ENCODE measurements around the gene GXYLT2. TPM values are rescaled to one million over a fixed set of nuclear protein-coding genes. Genes with fewer than 3 reads are reported as not detected.

The GXYLT2 gene
- total RNA-seq, 1 experiment from 2014 or later: 6.1 TPM

GRCh38 chr3:72960812-72961518 lies 73.1 kb downstream of the GXYLT2 start:
- ATAC-seq: no peak
- intact Hi-C loops (cut with micrococcal nuclease; ENCODE audit: unreplicated experiment): no loop called here

GRCh38 chr3:72961752-72962151 lies 73.9 kb downstream of the GXYLT2 start:
- ATAC-seq: no peak
- H3K4me3 ChIP-seq (ENCODE audit: low read depth in 2 of 2, low read length in 2 of 2): no peak overlapping the region
- intact Hi-C loops (cut with micrococcal nuclease; ENCODE audit: unreplicated experiment): no loop called here
- H3K27ac ChIP-seq (ENCODE audit: low read length): no peak overlapping the region
- H3K36me3 ChIP-seq (ENCODE audit: control insufficient read depth, insufficient read depth, low read length): no peaks in the 10 kb centered on the region
- H3K9me3 ChIP-seq (ENCODE audit: control insufficient read depth, insufficient read depth, low read depth, low read length): no peaks in the 10 kb centered on the region
- no peaks in the 10 kb centered on the region for H3K27me3 ChIP-seq (ENCODE audit: control insufficient read depth, insufficient read depth, low read length)
- no peak for DNase-seq (ENCODE audit: low read depth, low spot score)
- CTCF ChIA-PET: interaction anchor here (0.6 kb wide), 1 partner anchor 70 kb away, joined by 4 read pairs; no protein-coding TSS in a partner anchor
- POLR2A ChIA-PET: no interaction called here
- TF ChIP-seq, protein P1, sequence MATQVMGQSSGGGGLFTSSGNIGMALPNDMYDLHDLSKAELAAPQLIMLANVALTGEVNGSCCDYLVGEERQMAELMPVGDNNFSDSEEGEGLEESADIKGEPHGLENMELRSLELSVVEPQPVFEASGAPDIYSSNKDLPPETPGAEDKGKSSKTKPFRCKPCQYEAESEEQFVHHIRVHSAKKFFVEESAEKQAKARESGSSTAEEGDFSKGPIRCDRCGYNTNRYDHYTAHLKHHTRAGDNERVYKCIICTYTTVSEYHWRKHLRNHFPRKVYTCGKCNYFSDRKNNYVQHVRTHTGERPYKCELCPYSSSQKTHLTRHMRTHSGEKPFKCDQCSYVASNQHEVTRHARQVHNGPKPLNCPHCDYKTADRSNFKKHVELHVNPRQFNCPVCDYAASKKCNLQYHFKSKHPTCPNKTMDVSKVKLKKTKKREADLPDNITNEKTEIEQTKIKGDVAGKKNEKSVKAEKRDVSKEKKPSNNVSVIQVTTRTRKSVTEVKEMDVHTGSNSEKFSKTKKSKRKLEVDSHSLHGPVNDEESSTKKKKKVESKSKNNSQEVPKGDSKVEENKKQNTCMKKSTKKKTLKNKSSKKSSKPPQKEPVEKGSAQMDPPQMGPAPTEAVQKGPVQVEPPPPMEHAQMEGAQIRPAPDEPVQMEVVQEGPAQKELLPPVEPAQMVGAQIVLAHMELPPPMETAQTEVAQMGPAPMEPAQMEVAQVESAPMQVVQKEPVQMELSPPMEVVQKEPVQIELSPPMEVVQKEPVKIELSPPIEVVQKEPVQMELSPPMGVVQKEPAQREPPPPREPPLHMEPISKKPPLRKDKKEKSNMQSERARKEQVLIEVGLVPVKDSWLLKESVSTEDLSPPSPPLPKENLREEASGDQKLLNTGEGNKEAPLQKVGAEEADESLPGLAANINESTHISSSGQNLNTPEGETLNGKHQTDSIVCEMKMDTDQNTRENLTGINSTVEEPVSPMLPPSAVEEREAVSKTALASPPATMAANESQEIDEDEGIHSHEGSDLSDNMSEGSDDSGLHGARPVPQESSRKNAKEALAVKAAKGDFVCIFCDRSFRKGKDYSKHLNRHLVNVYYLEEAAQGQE (IDR thresholded peaks at IDR 0.05; ENCODE audit: insufficient read depth in 1 of 2, low read depth in 2 of 2, low read length in 1 of 2): no peak
- TF ChIP-seq POLR2AphosphoS5 (IDR thresholded peaks at IDR 0.05; ENCODE audit: low read depth, low read length) (no peak), TCF7L2 (IDR thresholded peaks at IDR 0.05; ENCODE audit: low read depth, low read length) (no peak), SIN3A (IDR thresholded peaks at IDR 0.05; ENCODE audit: borderline replicate concordance, insufficient read depth, low read depth, low read length) (no peak), CTCF (IDR thresholded peaks at IDR 0.05) (no peak)
- in situ Hi-C loops (cut with HindIII; ENCODE audit: low pct_unique_long_range_greater_than_20kb, low sequenced_read_pairs): no loop called here
- H3K4me1 ChIP-seq (ENCODE audit: control insufficient read depth, insufficient read depth, low read length): no peaks in the 10 kb centered on the region
- no TSS peak for BruUV-seq (replicated peaks)

More at GRCh38 chr3:72960812-72961518, 73.1 kb downstream of the GXYLT2 start:
- H3K27me3 ChIP-seq (ENCODE audit: control insufficient read depth, insufficient read depth, low read length): no peaks in the 10 kb centered on the region
- BruUV-seq (replicated peaks): no TSS peak
- TF ChIP-seq POLR2AphosphoS5 (IDR thresholded peaks at IDR 0.05; ENCODE audit: low read depth, low read length) (no peak), CTCF (IDR thresholded peaks at IDR 0.05) (no peak), TCF7L2 (IDR thresholded peaks at IDR 0.05; ENCODE audit: low read depth, low read length) (no peak), SIN3A (IDR thresholded peaks at IDR 0.05; ENCODE audit: borderline replicate concordance, insufficient read depth, low read depth, low read length) (no peak)
- TF ChIP-seq, protein P1 (IDR thresholded peaks at IDR 0.05; ENCODE audit: insufficient read depth in 1 of 2, low read depth in 2 of 2, low read length in 1 of 2): no peak
- no peaks in the 10 kb centered on the region for H3K9me3 ChIP-seq (ENCODE audit: control insufficient read depth, insufficient read depth, low read depth, low read length)
- H3K4me3 ChIP-seq (ENCODE audit: low read depth in 2 of 2, low read length in 2 of 2): no peak overlapping the region
- no peak overlapping the region for H3K27ac ChIP-seq (ENCODE audit: low read length)
- ChIA-PET CTCF (interaction anchor here (0.6 kb wide), 1 partner anchor 71 kb away, joined by 4 read pairs; no protein-coding TSS in a partner anchor), POLR2A (no interaction called here)
- no peaks in the 10 kb centered on the region for H3K4me1 ChIP-seq (ENCODE audit: control insufficient read depth, insufficient read depth, low read length)
- DNase-seq (ENCODE audit: low read depth, low spot score): no peak
- in situ Hi-C loops (cut with HindIII; ENCODE audit: low pct_unique_long_range_greater_than_20kb, low sequenced_read_pairs): no loop called here
- no peaks in the 10 kb centered on the region for H3K36me3 ChIP-seq (ENCODE audit: control insufficient read depth, insufficient read depth, low read length)
